Astrocyte of the spinal cord (primary cell): ENCODE data around the gene EEFSEC.

Experiments
- DNase-seq: peaks from one replicate; pipeline ENCODE4 v3.0.0; 2011; ENCODE audit warnings: low read depth, low spot score
- H3K4me3 ChIP-seq: 2 replicates; pipeline ENCODE4 v1.5.1; 2011; ENCODE audit warnings: low read depth, mild to moderate bottlenecking, low read length, moderate library complexity
- CTCF ChIP-seq: IDR thresholded peaks from 2 replicates; pipeline ENCODE4 v1.5.1; 2012; ENCODE audit warnings: low read depth, mild to moderate bottlenecking, low read length, inconsistent platforms
- in situ Hi-C: cut with HindIII; loops from 2 replicates; pipeline ENCODE4 v1.10.0; 2017; ENCODE audit warnings: low sequenced_read_pairs

EEFSEC gene

GRCh38 chr3:128430301-128430700 lies 277.0 kb downstream of the EEFSEC start:
- DNase-seq, result no peak
- no peak for TF ChIP-seq CTCF
- H3K4me3 ChIP-seq, result no peak overlapping the region
- in situ Hi-C loops, result no loop called here

GRCh38 chr3:128430731-128431130 lies 277.4 kb downstream of the EEFSEC start:
- no peak for DNase-seq
- H3K4me3 ChIP-seq, result no peak overlapping the region
- in situ Hi-C loops, result no loop called here
- TF ChIP-seq CTCF, result no peak

- no peak for DNase-seq
- H3K4me3 ChIP-seq, result no peak overlapping the region
- TF ChIP-seq CTCF, result no peak
- in situ Hi-C loops, result no loop called here
Observed at GRCh38 chr3:128431803-128432300, 278.6 kb downstream of the EEFSEC start.

- in situ Hi-C loops, result no loop called here
- no peak overlapping the region for H3K4me3 ChIP-seq
- no peak for DNase-seq
- no peak for TF ChIP-seq CTCF
Observed at GRCh38 chr3:128432301-128432970, 279.2 kb downstream of the EEFSEC start.

GRCh38 chr3:128432971-128433836 lies 279.9 kb downstream of the EEFSEC start:
- DNase-seq, result no peak
- no peak for TF ChIP-seq CTCF
- no peak overlapping the region for H3K4me3 ChIP-seq
- in situ Hi-C loops, result no loop called here

GRCh38 chr3:128433837-128434165 lies 280.5 kb downstream of the EEFSEC start:
- H3K4me3 ChIP-seq, result no peak overlapping the region
- in situ Hi-C loops, result no loop called here
- DNase-seq, result no peak
- TF ChIP-seq CTCF, result no peak
